Activated CD8-positive, alpha-beta memory T cell treated with anti-CD3 and anti-CD28 coated beads, Interleukin-2, amount 50 U/mL, for 1 hour (primary cell): ENCODE results near the gene FILIP1L.

Source experiments
- DNase-seq: peaks from one replicate; pipeline ENCODE4 v3.0.0-alpha.2; 2020; ENCODE audit errors: extremely low read depth

The FILIP1L gene

GRCh38 chr3:100009276-100010086, 104.8 kb downstream of the FILIP1L start:
- no peak for DNase-seq

GRCh38 chr3:100008081-100008698, 106.1 kb downstream of the FILIP1L start:
- no peak for DNase-seq

GRCh38 chr3:100007313-100007712, 107.0 kb downstream of the FILIP1L start:
- no peak for DNase-seq

GRCh38 chr3:100006570-100007271, 107.6 kb downstream of the FILIP1L start:
- no peak for DNase-seq

GRCh38 chr3:100005665-100006393, 108.5 kb downstream of the FILIP1L start:
- no peak for DNase-seq

- DNase-seq: no peak
These were observed 109.4 kb downstream of the FILIP1L start for GRCh38 chr3:100004931-100005330.

GRCh38 chr3:100003609-100004503, 110.4 kb downstream of the FILIP1L start:
- no peak for DNase-seq

- DNase-seq: no peak
These were observed 111.5 kb downstream of the FILIP1L start for GRCh38 chr3:100002599-100003350.

GRCh38 chr3:100001526-100002270, 112.6 kb downstream of the FILIP1L start:
- DNase-seq: no peak

GRCh38 chr3:100001083-100001482, 113.2 kb downstream of the FILIP1L start:
- DNase-seq: no peak

GRCh38 chr3:99999536-99999935, 114.8 kb downstream of the FILIP1L start:
- DNase-seq: no peak

- DNase-seq: no peak
These were observed 117.0 kb downstream of the FILIP1L start for GRCh38 chr3:99997293-99997692.

- no peak for DNase-seq
These were observed 124.1 kb downstream of the FILIP1L start for GRCh38 chr3:99990179-99990578.

GRCh38 chr3:99984668-99985067, 129.6 kb downstream of the FILIP1L start:
- no peak for DNase-seq

- DNase-seq: no peak
These were observed 130.2 kb downstream of the FILIP1L start for GRCh38 chr3:99984139-99984538.

- no peak for DNase-seq
These were observed 131.7 kb downstream of the FILIP1L start for GRCh38 chr3:99982650-99983049.

- DNase-seq: no peak
These were observed 133.2 kb downstream of the FILIP1L start for GRCh38 chr3:99981138-99981537.

- DNase-seq: no peak
These were observed 133.7 kb downstream of the FILIP1L start for GRCh38 chr3:99980606-99981005.

GRCh38 chr3:99978221-99978620, 136.1 kb downstream of the FILIP1L start:
- DNase-seq: no peak

GRCh38 chr3:99976584-99976983, 137.7 kb downstream of the FILIP1L start:
- DNase-seq: no peak
